Stomach (tissue), 9 donors: Measurements from ENCODE around the gene FBXL19. TPM values are rescaled to one million over a fixed set of nuclear protein-coding genes. Genes with fewer than 3 reads are reported as not detected.

Experiments used
- DNase-seq, 2 donors: peaks; one replicate each; pipeline versions ENCODE4 v3.0.0 to v3.0.0-alpha.2; 2013 to 2019
- H3K27ac ChIP-seq, 5 donors: fragments of 200-600 bp in 4 of 5; sonication (generic) in 4 of 5; one replicate each; pipeline ENCODE4 v1.5.1; 2013 to 2019; ENCODE audit warnings: mild to moderate bottlenecking in 1 of 5, moderate library complexity in 1 of 5
- H3K27me3 ChIP-seq, 3 donors: fragments of 200-600 bp; sonication (generic); one replicate each; pipeline ENCODE4 v1.5.1; 2017 to 2019; ENCODE audit warnings: mixed run types in 1 of 3
- H3K36me3 ChIP-seq, 4 donors: fragments of 200-600 bp; sonication (generic); 1 replicate in 3 of 4; 2 replicates in 1 of 4; pipeline ENCODE4 v1.5.1; 2016 to 2019
- H3K4me1 ChIP-seq, 4 donors: fragments of 200-600 bp; sonication (generic); one replicate each; pipeline ENCODE4 v1.5.1; 2016 to 2019
- H3K4me3 ChIP-seq, 4 donors: fragments of 200-600 bp; sonication (generic) in 3 of 4; one replicate each; pipeline ENCODE4 v1.5.1; 2016 to 2019; ENCODE audit warnings: mild to moderate bottlenecking in 1 of 4
- H3K9me3 ChIP-seq, 4 donors: fragments of 200-600 bp; sonication (generic); one replicate each; pipeline ENCODE4 v1.5.1; 2016 to 2019
- CTCF ChIP-seq, 7 experiments: fragments of 450-650 bp in 4 of 7; fragments of 200-600 bp in 3 of 7; sonication (generic) in 3 of 7; IDR thresholded peaks; one replicate each; pipeline ENCODE4 v1.5.1; 2016 to 2019; ENCODE audit warnings: antibody characterized with exemption in 7 of 7, control low read depth in 2 of 7, mild to moderate bottlenecking in 1 of 7
- EP300 ChIP-seq: sonication (generic); formaldehyde crosslinking; IDR thresholded peaks from one replicate; pipeline ENCODE4 v1.6.1; 2017; ENCODE audit warnings: antibody characterized with exemption
- POLR2A ChIP-seq, 4 donors: fragments of 450-650 bp; IDR thresholded peaks; one replicate each; pipeline ENCODE4 v1.6.1; 2016; ENCODE audit warnings: antibody characterized with exemption in 4 of 4, control low read depth in 2 of 4, mild to moderate bottlenecking in 1 of 4, moderate library complexity in 1 of 4
- POLR2AphosphoS5 ChIP-seq, 3 donors: sonication (generic); formaldehyde crosslinking; IDR thresholded peaks; one replicate each; pipeline ENCODE4 v1.6.1; 2016; ENCODE audit warnings: antibody characterized with exemption in 3 of 3
- WGBS, 5 donors: extraction: QIAGEN DNeasy Blood & Tissue Kit in 3 of 5; methylation state at CpG; one replicate each; pipeline versions ENCODE4 v1.1.5 to v1.1.7; 2013 to 2018; 5-methylcytosine and 5-hydroxymethylcytosine counted together
- intact Hi-C: fragments of 100-400 bp; cut with DNase I; formaldehyde crosslinking; loops from one replicate; pipeline ENCODE4 v1.15.1; 2023; ENCODE audit warnings: low total_unique reads
- polyA plus RNA-seq, 3 donors: library from polyadenylated mRNA; stranded (reverse); fragments of 200-250 nt; gene quantifications; one replicate each; pipeline ENCODE4 v1.2.3, GENCODE V29; 2013
- total RNA-seq, 5 donors: library from RNA; depleted of rRNA; stranded (reverse); fragments of >200 nt; gene quantifications; one replicate each; pipeline versions ENCODE4 v1.1.0 to v1.2.3, GENCODE V29; 2014 to 2016
- donor health status: healthy with polysubstance abuse.
- donor health status: Bipolar disorder and iron deficiency.
- donor health status: healthy.

Gene FBXL19
- total and polyA plus RNA-seq, 8 donors: 5.8 to 252 (median 9.5) TPM

GRCh38 chr16:30924076-30924912, 922 bp downstream of the FBXL19 start:
- no peaks in the 10 kb centered on the region for H3K27me3 ChIP-seq

GRCh38 chr16:30924913-30925631, 1.7 kb downstream of the FBXL19 start:
- Histone ChIP-seq H3K27ac (peak overlapping the region in 4 of 5 donors; percentile 91 to 94 (median 92)), H3K9me3 (no peaks in the 10 kb centered on the region), H3K4me3 (peak overlapping the region; percentile 63 to 85 (median 74)), H3K36me3 (peaks cover under 1 to 46% (median 43%) of the 10 kb centered on the region in 4 donors), H3K4me1 (peaks cover 18 to 52% (median 37%) of the 10 kb centered on the region in 4 donors), H3K27me3 (no peaks in the 10 kb centered on the region)
- peak in 1 of 2 donors; percentile 48 for DNase-seq
- WGBS, 5 donors: 63 to 73% (median 69%) methylated on average over 11 of the region's 11 CpGs
- TF ChIP-seq POLR2A (IDR thresholded peaks at IDR 0.05) (no peak), CTCF (IDR thresholded peaks at IDR 0.05) (no peak), POLR2AphosphoS5 (IDR thresholded peaks at IDR 0.05) (no peak), EP300 (no peak)
- intact Hi-C loops: no loop called here

More at GRCh38 chr16:30924076-30924912, 922 bp downstream of the FBXL19 start:
- TF ChIP-seq POLR2AphosphoS5 (IDR thresholded peaks at IDR 0.05): no peak
- no peak for TF ChIP-seq POLR2A (IDR thresholded peaks at IDR 0.05)
- no peak for TF ChIP-seq CTCF (IDR thresholded peaks at IDR 0.05)
- TF ChIP-seq EP300: no peak
- 3 to 9% (median 5%) methylated on average over 18 to 53 of the region's 53 CpGs for WGBS, 5 donors
- peak in 1 of 2 donors; percentile 67 for DNase-seq
- intact Hi-C loops: no loop called here
- Histone ChIP-seq H3K36me3 (peaks cover 0 to 38% (median 36%) of the 10 kb centered on the region in 4 donors), H3K4me3 (peak overlapping the region; percentile 63 to 85 (median 74)), H3K4me1 (peaks cover 18 to 52% (median 37%) of the 10 kb centered on the region in 4 donors), H3K27ac (peak overlapping the region; percentile 39 to 94 (median 91)), H3K9me3 (no peaks in the 10 kb centered on the region)

- no peak for TF ChIP-seq POLR2A (IDR thresholded peaks at IDR 0.05)
- no peak for TF ChIP-seq EP300
- TF ChIP-seq CTCF (IDR thresholded peaks at IDR 0.05): no peak
- no peak for TF ChIP-seq POLR2AphosphoS5 (IDR thresholded peaks at IDR 0.05)
- Histone ChIP-seq H3K4me1 (peaks cover 18 to 52% (median 37%) of the 10 kb centered on the region in 4 donors), H3K36me3 (peaks cover 6 to 52% (median 48%) of the 10 kb centered on the region in 4 donors), H3K4me3 (no peak overlapping the region), H3K27me3 (no peaks in the 10 kb centered on the region), H3K27ac (no peak overlapping the region), H3K9me3 (no peaks in the 10 kb centered on the region)
- no peak for DNase-seq
- whole genome bisulfite sequencing, 5 donors: 92 to 96% (median 94%) methylated on average over 22 to 26 of the region's 26 CpGs
- intact Hi-C loops: no loop called here
These were observed 2.2 kb downstream of the FBXL19 start for GRCh38 chr16:30925632-30925987.

GRCh38 chr16:30925995-30926811, 2.8 kb downstream of the FBXL19 start:
- intact Hi-C loops: no loop called here
- Histone ChIP-seq H3K27ac (no peak overlapping the region), H3K27me3 (no peaks in the 10 kb centered on the region), H3K4me3 (no peak overlapping the region), H3K4me1 (peaks cover 18 to 50% (median 36%) of the 10 kb centered on the region in 4 donors), H3K9me3 (no peaks in the 10 kb centered on the region), H3K36me3 (peaks cover 8 to 58% (median 54%) of the 10 kb centered on the region in 4 donors)
- WGBS, 5 donors: 70 to 78% (median 72%) methylated on average over 10 of the region's 10 CpGs
- TF ChIP-seq EP300: no peak
- no peak for TF ChIP-seq POLR2AphosphoS5 (IDR thresholded peaks at IDR 0.05)
- TF ChIP-seq POLR2A (IDR thresholded peaks at IDR 0.05): no peak
- no peak for TF ChIP-seq CTCF (IDR thresholded peaks at IDR 0.05)
- no peak for DNase-seq
